NCI-H2227 treated with DMSO at 0.1 percent for 48 hours (cell line): ENCODE data around the gene PARVG.

Source experiments
- DNase-seq: peaks from one replicate; lab custom pipeline; 2025; lab: John Stamatoyannopoulos, UW

The PARVG gene

GRCh38 chr22:44179989-44180705 lies 578 bp upstream of the PARVG start:
- no peak for DNase-seq

GRCh38 chr22:44181033-44181911 lies 547 bp downstream of the PARVG start:
- DNase-seq: no peak

GRCh38 chr22:44181912-44182587 lies 1.3 kb downstream of the PARVG start:
- no peak for DNase-seq

- DNase-seq: no peak
Measured at GRCh38 chr22:44182588-44183286, 2.0 kb downstream of the PARVG start.

- no peak for DNase-seq
Measured at GRCh38 chr22:44183287-44183588, 2.5 kb downstream of the PARVG start.

GRCh38 chr22:44184006-44184405 lies 3.3 kb downstream of the PARVG start:
- DNase-seq: no peak

- DNase-seq: no peak
Measured at GRCh38 chr22:44185237-44186120, 4.8 kb downstream of the PARVG start.

- no peak for DNase-seq
Measured at GRCh38 chr22:44186121-44186510, 5.4 kb downstream of the PARVG start.

- DNase-seq: no peak
Measured at GRCh38 chr22:44186737-44187136, 6.0 kb downstream of the PARVG start.

GRCh38 chr22:44187652-44188230 lies 7.0 kb downstream of the PARVG start:
- DNase-seq: no peak

- DNase-seq: no peak
Measured at GRCh38 chr22:44188316-44188715, 7.6 kb downstream of the PARVG start.

- no peak for DNase-seq
Measured at GRCh38 chr22:44188986-44189630, 8.4 kb downstream of the PARVG start.

GRCh38 chr22:44190381-44190976 lies 9.8 kb downstream of the PARVG start:
- no peak for DNase-seq

- no peak for DNase-seq
Measured at GRCh38 chr22:44191036-44191454, 10.3 kb downstream of the PARVG start.

- DNase-seq: no peak
Measured at GRCh38 chr22:44192098-44192815, 11.5 kb downstream of the PARVG start.

- no peak for DNase-seq
Measured at GRCh38 chr22:44192816-44193534, 12.2 kb downstream of the PARVG start.

- DNase-seq: no peak
Measured at GRCh38 chr22:44193535-44193891, 12.8 kb downstream of the PARVG start.

GRCh38 chr22:44194569-44194968 lies 13.8 kb downstream of the PARVG start:
- no peak for DNase-seq
